ENCODE results near the gene CD247.

The CD247 gene

DNA sequence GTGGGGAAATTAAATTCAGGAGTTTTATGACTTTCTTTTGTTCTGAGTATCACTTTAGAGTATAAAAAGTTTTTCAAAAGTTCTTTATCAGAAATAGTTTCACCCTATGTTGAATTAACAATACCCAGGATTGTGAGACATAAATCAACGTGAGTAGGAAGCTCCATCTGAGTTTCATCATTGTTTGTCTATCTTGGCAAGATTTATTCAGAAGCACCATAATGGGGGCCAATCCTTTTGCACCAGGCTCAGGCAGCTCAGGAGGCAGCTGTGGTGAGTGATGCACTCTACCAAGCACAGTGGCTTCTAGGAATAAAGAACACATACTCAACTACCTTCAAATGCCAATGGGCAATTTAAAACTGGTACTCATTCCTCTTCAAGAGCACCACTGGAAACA, 23.3 kb upstream of the CD247 start:
- Histone ChIP-seq H3K36me3 (ENCODE audit: control insufficient read depth, insufficient read depth, low read length) (peaks cover 5% of the 10 kb centered on the region; the same call in 1 of the 2 replicates), H3K9ac (ENCODE audit: low read length) (no peak overlapping the region), H3K9me3 (ENCODE audit: control insufficient read depth, insufficient read depth, low read depth, low read length) (no peaks in the 10 kb centered on the region), H3K4me3 (ENCODE audit: low read depth, low read length) (no peak overlapping the region), H3K27ac (ENCODE audit: low read depth, low read length) (no peak overlapping the region), H3K27me3 (ENCODE audit: control insufficient read depth, insufficient read depth, low read length) (no peaks in the 10 kb centered on the region), H3K4me1 (ENCODE audit: control insufficient read depth, insufficient read depth, low read length) (no peaks in the 10 kb centered on the region)

DNA sequence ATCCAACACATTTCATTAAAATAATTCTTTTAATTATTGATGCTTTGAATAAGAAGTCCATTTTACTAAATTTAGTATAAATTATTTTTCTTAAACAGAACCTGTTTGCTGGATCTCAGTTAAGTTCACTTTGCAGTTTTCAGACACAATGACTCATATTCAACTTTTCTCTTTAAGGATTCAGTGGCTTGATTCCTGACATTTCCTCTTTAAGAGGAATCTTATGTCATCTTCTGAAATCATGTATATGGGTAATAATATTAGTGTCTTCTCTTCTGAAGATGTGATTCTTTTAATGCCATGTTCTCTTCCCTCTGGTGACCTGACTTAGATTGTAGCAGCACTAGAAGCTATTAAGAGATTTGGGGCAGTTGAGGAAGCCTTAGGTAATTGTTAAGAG, 22.7 kb upstream of the CD247 start:
- Histone ChIP-seq H3K4me1 (ENCODE audit: control insufficient read depth, insufficient read depth, low read length) (no peaks in the 10 kb centered on the region), H3K27ac (ENCODE audit: low read depth, low read length) (no peak overlapping the region), H3K9ac (ENCODE audit: low read length) (no peak overlapping the region), H3K4me3 (ENCODE audit: low read depth, low read length) (no peak overlapping the region), H3K9me3 (ENCODE audit: control insufficient read depth, insufficient read depth, low read depth, low read length) (no peaks in the 10 kb centered on the region), H3K27me3 (ENCODE audit: control insufficient read depth, insufficient read depth, low read length) (no peaks in the 10 kb centered on the region), H3K36me3 (ENCODE audit: control insufficient read depth, insufficient read depth, low read length) (peaks cover 3% of the 10 kb centered on the region; the same call in 1 of the 2 replicates)

DNA sequence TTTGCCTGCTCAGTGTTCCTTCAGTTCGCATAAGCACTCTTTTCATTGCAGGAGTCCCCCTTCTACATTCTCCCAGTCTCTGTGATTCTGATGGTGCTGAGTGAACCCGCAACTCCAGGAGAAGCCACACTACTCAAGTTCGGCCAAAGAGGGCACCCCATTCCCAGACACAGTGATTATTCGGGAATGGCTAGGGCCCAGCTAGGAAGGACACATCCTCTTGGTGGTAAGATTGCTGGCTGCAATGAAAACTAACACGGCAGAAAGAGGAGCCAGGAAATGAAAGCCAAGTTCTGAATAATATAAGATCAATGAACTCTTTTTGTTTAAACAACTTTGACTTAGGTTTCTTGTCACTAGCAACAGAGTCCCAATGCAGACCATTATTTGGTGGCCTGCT, 20.3 kb upstream of the CD247 start:
- Histone ChIP-seq H3K9me3 (ENCODE audit: control insufficient read depth, insufficient read depth, low read depth, low read length) (no peaks in the 10 kb centered on the region), H3K9ac (ENCODE audit: low read length) (no peak overlapping the region), H3K4me1 (ENCODE audit: control insufficient read depth, insufficient read depth, low read length) (peaks cover under 1% of the 10 kb centered on the region; the same call in 1 of the 2 replicates), H3K27ac (ENCODE audit: low read depth, low read length) (no peak overlapping the region), H3K36me3 (ENCODE audit: control insufficient read depth, insufficient read depth, low read length) (no peaks in the 10 kb centered on the region), H3K4me3 (ENCODE audit: low read depth, low read length) (no peak overlapping the region), H3K27me3 (ENCODE audit: control insufficient read depth, insufficient read depth, low read length) (no peaks in the 10 kb centered on the region)

DNA sequence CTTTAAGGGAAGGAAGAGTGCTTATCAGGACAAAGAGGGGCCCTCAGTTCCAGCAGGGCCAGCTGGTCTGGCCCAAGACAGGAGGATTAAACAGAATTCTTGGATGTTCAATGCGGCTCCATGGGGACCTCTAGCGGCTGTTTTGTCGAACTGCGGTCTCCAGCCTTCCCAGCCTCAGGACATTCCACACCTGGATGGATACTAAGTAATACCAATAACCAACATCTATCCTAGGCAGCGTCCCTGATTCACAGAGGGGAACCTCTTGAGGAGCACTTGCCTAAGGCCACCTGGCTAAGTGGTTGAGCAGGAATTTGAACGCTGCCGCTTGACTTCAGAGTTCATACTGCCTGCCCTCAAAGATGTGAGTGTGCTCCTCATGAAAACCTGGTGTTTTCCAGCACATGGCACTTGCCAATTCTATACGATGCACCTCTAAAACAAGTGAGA, 15.5 kb upstream of the CD247 start:
- Histone ChIP-seq H3K9ac (ENCODE audit: low read length) (no peak overlapping the region), H3K27ac (ENCODE audit: low read depth, low read length) (no peak overlapping the region), H3K27me3 (ENCODE audit: control insufficient read depth, insufficient read depth, low read length) (no peaks in the 10 kb centered on the region), H3K4me1 (ENCODE audit: control insufficient read depth, insufficient read depth, low read length) (peaks cover 4% of the 10 kb centered on the region; the same call in 1 of the 2 replicates), H3K36me3 (ENCODE audit: control insufficient read depth, insufficient read depth, low read length) (no peaks in the 10 kb centered on the region), H3K9me3 (ENCODE audit: control insufficient read depth, insufficient read depth, low read depth, low read length) (no peaks in the 10 kb centered on the region), H3K4me3 (ENCODE audit: low read depth, low read length) (no peak overlapping the region)

DNA sequence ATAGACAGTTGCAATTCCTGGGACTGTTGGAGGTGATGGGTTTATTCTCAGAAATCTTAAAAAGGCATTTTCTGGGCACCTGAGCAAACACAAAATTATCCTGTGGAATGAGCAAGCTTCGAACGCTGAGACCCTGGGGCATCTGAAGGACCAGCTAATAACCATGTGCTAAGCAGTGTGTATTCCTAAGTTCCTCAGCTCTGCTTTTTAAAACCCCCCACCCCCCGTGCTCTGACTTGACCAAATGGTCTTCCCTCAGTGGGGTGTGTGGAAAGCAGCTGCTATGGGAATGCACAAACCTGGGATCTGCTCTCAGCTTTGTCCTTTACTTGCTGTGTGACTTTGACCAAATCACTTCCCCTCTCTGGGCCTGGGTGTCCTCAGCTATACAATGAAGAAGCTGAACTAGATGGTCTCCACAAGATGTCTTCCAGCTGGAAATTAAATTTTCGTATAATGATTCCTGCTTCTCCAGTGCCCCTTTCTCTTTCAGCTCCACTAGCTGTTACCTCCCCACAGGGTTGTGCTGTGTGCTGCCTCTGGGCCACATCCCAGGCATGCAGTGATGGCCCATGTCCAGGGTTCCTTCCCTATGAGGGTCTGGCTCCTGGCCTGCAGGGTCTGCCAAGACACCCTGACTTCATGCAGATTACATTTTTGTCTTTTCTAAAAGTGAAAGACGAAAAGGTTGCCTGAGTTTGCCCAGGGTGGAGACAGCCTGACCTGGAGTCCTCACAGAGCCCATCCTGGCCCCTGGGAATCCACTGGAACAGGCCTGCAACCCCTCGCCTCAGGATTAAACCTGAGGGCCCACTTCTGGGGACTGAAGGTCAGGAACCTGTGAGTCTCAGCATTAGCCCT, 14.9 kb upstream of the CD247 start:
- no peaks in the 10 kb centered on the region for H3K36me3 ChIP-seq (ENCODE audit: control insufficient read depth, insufficient read depth, low read length)

DNA sequence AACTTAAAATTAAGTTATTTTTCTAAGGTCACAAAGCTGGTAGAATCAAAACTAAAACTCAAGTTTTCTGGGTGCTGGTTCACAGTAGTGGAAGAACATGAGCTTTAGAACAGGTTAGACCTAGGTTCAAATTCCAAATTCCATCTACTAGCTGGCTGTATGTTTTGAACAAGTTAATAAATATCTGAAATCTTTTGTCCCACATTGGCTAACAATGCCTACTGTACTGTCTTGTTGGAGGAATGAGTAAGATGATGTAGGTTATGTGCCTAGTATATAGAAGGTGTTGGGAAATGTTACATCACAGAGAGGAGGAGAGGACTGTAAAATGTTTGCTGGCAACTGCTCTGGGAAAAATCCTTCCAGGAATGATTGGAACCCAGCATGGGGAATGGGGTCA, 14.0 kb upstream of the CD247 start:
- Histone ChIP-seq H3K4me3 (ENCODE audit: low read depth, low read length) (no peak overlapping the region), H3K36me3 (ENCODE audit: control insufficient read depth, insufficient read depth, low read length) (no peaks in the 10 kb centered on the region), H3K4me1 (ENCODE audit: control insufficient read depth, insufficient read depth, low read length) (peaks cover 4% of the 10 kb centered on the region; the same call in 1 of the 2 replicates), H3K9me3 (ENCODE audit: control insufficient read depth, insufficient read depth, low read depth, low read length) (no peaks in the 10 kb centered on the region), H3K27ac (ENCODE audit: low read depth, low read length) (no peak overlapping the region), H3K9ac (ENCODE audit: low read length) (no peak overlapping the region), H3K27me3 (ENCODE audit: control insufficient read depth, insufficient read depth, low read length) (no peaks in the 10 kb centered on the region)

More for the DNA sequence above, 14.9 kb upstream of the CD247 start:
- peaks cover 4% of the 10 kb centered on the region; the same call in 1 of the 2 replicates for H3K4me1 ChIP-seq (ENCODE audit: control insufficient read depth, insufficient read depth, low read length)
- no peak overlapping the region for H3K27ac ChIP-seq (ENCODE audit: low read depth, low read length)
- no peak overlapping the region for H3K4me3 ChIP-seq (ENCODE audit: low read depth, low read length)
- no peaks in the 10 kb centered on the region for H3K27me3 ChIP-seq (ENCODE audit: control insufficient read depth, insufficient read depth, low read length)
- H3K9ac ChIP-seq (ENCODE audit: low read length) = no peak overlapping the region
- no peaks in the 10 kb centered on the region for H3K9me3 ChIP-seq (ENCODE audit: control insufficient read depth, insufficient read depth, low read depth, low read length)

DNA sequence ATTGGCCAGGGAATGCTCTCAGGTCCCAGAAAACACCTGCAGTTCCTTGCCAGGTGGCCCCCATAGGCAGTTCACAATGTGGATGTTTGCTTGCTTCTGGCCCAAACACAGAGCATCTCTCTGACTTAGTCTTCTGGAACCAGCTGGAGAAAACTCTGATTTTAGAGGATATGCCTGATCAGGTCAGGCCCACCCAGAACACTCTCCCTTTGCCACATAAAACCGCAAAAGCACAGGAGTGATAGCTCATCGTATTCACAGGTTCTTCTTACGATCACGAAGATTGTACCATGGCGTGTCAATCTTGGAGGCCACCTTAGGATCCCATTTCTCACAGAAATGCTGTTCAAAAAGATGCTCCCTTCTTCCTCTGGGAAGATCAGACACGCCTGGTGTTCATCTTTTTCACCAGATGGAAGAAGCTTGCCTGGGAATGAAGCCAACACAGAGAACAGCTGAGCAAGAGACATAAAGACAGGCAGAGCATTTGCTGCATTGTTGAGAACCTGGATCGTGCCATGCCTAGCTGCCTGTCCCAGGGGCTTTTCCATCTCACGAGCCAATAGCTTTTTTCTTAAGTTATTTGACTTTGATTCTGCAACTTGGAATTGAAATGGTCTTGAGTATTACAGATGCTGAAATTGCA, 11.6 kb upstream of the CD247 start:
- Histone ChIP-seq H3K4me3 (ENCODE audit: low read depth, low read length) (no peak overlapping the region), H3K27ac (ENCODE audit: low read depth, low read length) (no peak overlapping the region), H3K27me3 (ENCODE audit: control insufficient read depth, insufficient read depth, low read length) (0 out of 2 replicates have a peak, but pooled peaks cover 9% of the 10 kb centered on the region), H3K9ac (ENCODE audit: low read length) (no peak overlapping the region), H3K9me3 (ENCODE audit: control insufficient read depth, insufficient read depth, low read depth, low read length) (no peaks in the 10 kb centered on the region), H3K36me3 (ENCODE audit: control insufficient read depth, insufficient read depth, low read length) (no peaks in the 10 kb centered on the region), H3K4me1 (ENCODE audit: control insufficient read depth, insufficient read depth, low read length) (peaks cover 12% of the 10 kb centered on the region; the same call in 1 of the 2 replicates)

DNA sequence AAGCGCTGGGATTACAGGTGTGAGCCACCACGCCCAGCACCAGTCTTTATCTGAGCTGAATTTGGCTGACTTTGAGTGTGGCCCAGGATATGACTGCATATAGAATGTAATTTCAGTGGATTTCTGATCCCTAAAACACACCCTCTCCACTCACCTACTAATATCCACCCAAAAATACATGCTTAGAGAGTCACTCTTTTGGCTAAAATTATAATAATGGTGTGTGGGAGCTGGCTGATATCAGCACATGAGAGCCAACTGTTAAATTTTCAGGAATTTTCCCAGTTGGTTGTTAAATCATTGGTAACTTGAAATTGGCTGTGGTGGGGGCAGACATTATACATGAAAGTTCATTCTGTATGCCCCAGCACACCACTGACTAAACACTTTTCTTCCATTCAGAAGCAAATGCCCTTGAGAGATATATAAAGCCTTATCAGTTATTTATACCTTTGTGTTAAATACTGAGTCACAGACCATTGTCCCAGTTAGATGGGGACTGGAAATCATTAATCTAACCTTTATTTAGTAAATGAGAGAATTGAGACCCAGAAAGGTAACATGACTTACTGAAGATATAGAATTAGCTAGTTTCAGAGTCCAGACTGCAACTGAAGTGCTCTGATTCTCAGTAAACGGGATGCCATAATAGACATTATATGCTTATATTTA, 9.9 kb upstream of the CD247 start:
- no peak overlapping the region for H3K9ac ChIP-seq (ENCODE audit: low read length)
- no peak overlapping the region for H3K4me3 ChIP-seq (ENCODE audit: low read depth, low read length)
- 0 out of 2 replicates have a peak, but pooled peaks cover 9% of the 10 kb centered on the region for H3K27me3 ChIP-seq (ENCODE audit: control insufficient read depth, insufficient read depth, low read length)
- no peaks in the 10 kb centered on the region for H3K9me3 ChIP-seq (ENCODE audit: control insufficient read depth, insufficient read depth, low read depth, low read length)
- H3K27ac ChIP-seq (ENCODE audit: low read depth, low read length) = no peak overlapping the region
- peaks cover 8% of the 10 kb centered on the region; the same call in 1 of the 2 replicates for H3K4me1 ChIP-seq (ENCODE audit: control insufficient read depth, insufficient read depth, low read length)
- no peaks in the 10 kb centered on the region for H3K36me3 ChIP-seq (ENCODE audit: control insufficient read depth, insufficient read depth, low read length)

DNA sequence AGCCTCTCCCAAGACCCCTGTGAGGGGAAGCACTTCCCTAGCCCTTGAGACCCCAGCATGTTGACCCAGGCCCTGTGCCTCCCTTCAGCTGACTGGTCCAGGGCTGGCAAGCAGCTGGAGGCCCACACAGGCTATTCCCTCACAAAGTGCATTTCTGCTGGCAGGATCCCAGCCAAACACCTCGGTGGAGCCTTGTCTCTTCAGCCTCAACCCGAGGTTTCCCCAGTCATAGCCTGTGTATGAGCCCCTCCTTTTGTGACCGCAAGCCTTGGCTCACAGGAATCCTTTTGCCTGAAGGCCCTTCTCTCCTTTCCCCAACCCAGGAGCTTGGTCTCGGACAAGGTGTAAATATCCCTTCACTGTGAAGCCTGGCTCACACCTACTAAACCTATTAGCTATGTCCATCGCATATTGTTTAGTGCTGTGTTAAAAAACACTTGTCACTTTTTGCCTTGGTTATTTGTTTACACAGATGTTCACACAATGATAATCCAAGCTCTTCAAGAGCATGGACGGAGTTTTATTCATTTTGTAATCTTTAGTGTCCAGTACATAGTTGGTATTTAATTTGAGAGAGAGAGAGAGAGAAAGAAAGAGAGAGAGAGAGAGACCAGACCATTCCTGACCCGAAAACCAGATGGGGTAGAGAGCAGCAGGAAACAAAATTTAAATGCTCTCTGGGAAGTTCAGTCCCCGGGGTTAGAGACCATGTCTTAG, 8.5 kb upstream of the CD247 start:
- H3K9ac ChIP-seq (ENCODE audit: low read length) = no peak overlapping the region
- peaks cover 8% of the 10 kb centered on the region; the same call in 1 of the 2 replicates for H3K4me1 ChIP-seq (ENCODE audit: control insufficient read depth, insufficient read depth, low read length)
- 0 out of 2 replicates have a peak, but pooled peaks cover 9% of the 10 kb centered on the region for H3K27me3 ChIP-seq (ENCODE audit: control insufficient read depth, insufficient read depth, low read length)
- no peak overlapping the region for H3K27ac ChIP-seq (ENCODE audit: low read depth, low read length)
- H3K4me3 ChIP-seq (ENCODE audit: low read depth, low read length) = no peak overlapping the region
- no peaks in the 10 kb centered on the region for H3K36me3 ChIP-seq (ENCODE audit: control insufficient read depth, insufficient read depth, low read length)
- H3K9me3 ChIP-seq (ENCODE audit: control insufficient read depth, insufficient read depth, low read depth, low read length) = no peaks in the 10 kb centered on the region

DNA sequence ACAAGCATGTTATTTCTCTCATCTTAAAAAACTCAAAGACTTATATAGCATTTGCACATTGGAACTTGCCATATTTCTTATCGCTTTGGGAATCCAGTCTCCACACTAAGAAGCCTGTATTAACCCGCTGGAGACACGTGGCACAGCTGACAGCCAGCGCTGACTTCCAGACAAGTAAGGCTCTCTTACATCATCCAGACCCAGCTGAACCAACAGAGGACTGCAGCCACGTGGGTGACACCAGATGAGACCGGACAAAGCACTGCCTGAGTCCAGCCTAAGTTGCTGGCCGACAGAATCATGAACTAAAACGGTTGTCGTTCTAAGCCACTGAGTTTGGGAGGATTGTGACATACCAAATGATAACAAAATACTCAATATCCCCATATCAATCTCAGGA, 6.3 kb upstream of the CD247 start:
- Histone ChIP-seq H3K36me3 (ENCODE audit: control insufficient read depth, insufficient read depth, low read length) (no peaks in the 10 kb centered on the region), H3K4me3 (ENCODE audit: low read depth, low read length) (no peak overlapping the region), H3K9ac (ENCODE audit: low read length) (no peak overlapping the region), H3K27ac (ENCODE audit: low read depth, low read length) (no peak overlapping the region), H3K4me1 (ENCODE audit: control insufficient read depth, insufficient read depth, low read length) (peaks cover 8% of the 10 kb centered on the region; the same call in 1 of the 2 replicates), H3K9me3 (ENCODE audit: control insufficient read depth, insufficient read depth, low read depth, low read length) (no peaks in the 10 kb centered on the region), H3K27me3 (ENCODE audit: control insufficient read depth, insufficient read depth, low read length) (0 out of 2 replicates have a peak, but pooled peaks cover 9% of the 10 kb centered on the region)

All from HUES6 (cell line).